K562 (cell line): ENCODE results near the gene USP17L30.
"Not testable (repeated sequence)": the region's sequence is repeated elsewhere in the genome, so short reads cannot be mapped to it uniquely, and the experiment has no call there.

Experiments
- GATA2 ChIP-seq: sonication (generic); formaldehyde crosslinking; IDR thresholded peaks from 2 replicates; pipeline ENCODE4 v1.4.0; 2020; ENCODE audit warnings: mild to moderate bottlenecking, missing genetic modification reagents
- JUNB ChIP-seq: fragments of 450-650 bp; formaldehyde crosslinking; conservative IDR thresholded peaks from 2 replicates; pipeline ENCODE4 v1.4.0; 2020; ENCODE audit warnings: mild to moderate bottlenecking
- SMC3 ChIP-seq: conservative IDR thresholded peaks from 2 replicates; pipeline ENCODE4 v1.6.1; 2011; ENCODE audit warnings: low read depth, low read length, improper control_type of control experiment; ENCODE audit not compliant: insufficient read depth
- ZBTB33 ChIP-seq: sonication (generic); formaldehyde crosslinking; IDR thresholded peaks from 2 replicates; pipeline ENCODE4 v1.8.1; 2023; ENCODE audit warnings: mild to moderate bottlenecking, missing genetic modification reagents
- ZNF224 ChIP-seq: sonication (generic); formaldehyde crosslinking; IDR thresholded peaks from 2 replicates; pipeline ENCODE4 v1.8.0; 2022; ENCODE audit warnings: mild to moderate bottlenecking, missing genetic modification reagents
- ZNF274 ChIP-seq: IDR thresholded peaks from 2 replicates; pipeline ENCODE4 v1.6.1; 2011; ENCODE audit warnings: low read depth, mild to moderate bottlenecking, low read length, moderate library complexity, borderline replicate concordance
- ZNF395 ChIP-seq: fragments of 200-800 bp; sonication (Bioruptor generic); IDR thresholded peaks from 2 replicates; pipeline ENCODE4 v1.6.1; 2017; ENCODE audit warnings: missing genetic modification characterization, missing compliant biosample characterization

- TF ChIP-seq ZBTB33; ZNF274; SMC3; JUNB; ZNF224 (CRISPR knock-in tag); GATA2 (CRISPR knock-in tag); ZNF395 (CRISPR knock-in tag): not testable (repeated sequence)
Observed at GRCh38 chr4:9324865-9325264, 38.1 kb upstream of the USP17L30 start, which contains the start of gene USP17L24.
